ENCODE measurements around the gene TAF1B.

The TAF1B gene

DNA sequence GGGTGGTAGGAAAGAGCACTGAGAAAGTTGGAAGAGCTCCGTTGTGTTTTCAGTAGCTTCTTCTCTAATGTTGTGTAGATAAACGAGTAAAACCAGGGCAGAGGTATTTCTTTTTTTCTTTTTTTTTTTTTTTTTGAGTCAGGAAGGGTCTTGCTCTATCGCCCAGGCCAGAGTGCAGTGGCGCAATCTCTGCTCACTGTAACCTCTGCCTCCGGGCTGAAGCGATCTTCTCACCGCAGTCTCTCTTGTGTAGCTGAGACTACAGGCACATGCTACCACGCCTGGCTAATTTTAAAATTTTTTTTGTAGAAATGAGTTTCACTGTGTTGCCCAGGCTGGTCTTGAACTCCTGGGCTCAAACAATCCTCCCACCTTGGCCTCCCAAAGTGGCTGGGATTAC, 114.8 kb downstream of the TAF1B start:
- Histone ChIP-seq H3K9me2 (ENCODE audit: low read depth, low read length) (no peaks in the 10 kb centered on the region), H3K4me2 (ENCODE audit: low read length) (no peak overlapping the region), H3F3A (ENCODE audit: insufficient read depth, low read length) (no peaks in the 10 kb centered on the region), H3K27ac (ENCODE audit: low read depth, low read length, poor library complexity, severe bottlenecking) (no peak overlapping the region), H3K4me1 (ENCODE audit: insufficient read depth, low read length, severe bottlenecking) (peaks cover 2% of the 10 kb centered on the region), H3K9me3 (ENCODE audit: low read length) (no peaks in the 10 kb centered on the region), H3K4me3 (ENCODE audit: low read depth, low read length, poor library complexity, severe bottlenecking) (no peak overlapping the region), H3K36me3 (ENCODE audit: insufficient read depth, low read length) (0 out of 2 replicates have a peak, but pooled peaks cover 6% of the 10 kb centered on the region), H3K9ac (ENCODE audit: low read length) (no peak overlapping the region), H2AFZ (ENCODE audit: low read length) (no peak overlapping the region), H3K27me3 (ENCODE audit: insufficient read depth, low read length) (no peaks in the 10 kb centered on the region), H4K20me1 (ENCODE audit: insufficient read depth, low read length) (no peaks in the 10 kb centered on the region), H3K79me2 (ENCODE audit: insufficient read depth, low read length) (no peaks in the 10 kb centered on the region)
- TF ChIP-seq EZH2 (IDR thresholded peaks at IDR 0.05; ENCODE audit: borderline replicate concordance, low read length), result no peak
- TF ChIP-seq, protein P1, sequence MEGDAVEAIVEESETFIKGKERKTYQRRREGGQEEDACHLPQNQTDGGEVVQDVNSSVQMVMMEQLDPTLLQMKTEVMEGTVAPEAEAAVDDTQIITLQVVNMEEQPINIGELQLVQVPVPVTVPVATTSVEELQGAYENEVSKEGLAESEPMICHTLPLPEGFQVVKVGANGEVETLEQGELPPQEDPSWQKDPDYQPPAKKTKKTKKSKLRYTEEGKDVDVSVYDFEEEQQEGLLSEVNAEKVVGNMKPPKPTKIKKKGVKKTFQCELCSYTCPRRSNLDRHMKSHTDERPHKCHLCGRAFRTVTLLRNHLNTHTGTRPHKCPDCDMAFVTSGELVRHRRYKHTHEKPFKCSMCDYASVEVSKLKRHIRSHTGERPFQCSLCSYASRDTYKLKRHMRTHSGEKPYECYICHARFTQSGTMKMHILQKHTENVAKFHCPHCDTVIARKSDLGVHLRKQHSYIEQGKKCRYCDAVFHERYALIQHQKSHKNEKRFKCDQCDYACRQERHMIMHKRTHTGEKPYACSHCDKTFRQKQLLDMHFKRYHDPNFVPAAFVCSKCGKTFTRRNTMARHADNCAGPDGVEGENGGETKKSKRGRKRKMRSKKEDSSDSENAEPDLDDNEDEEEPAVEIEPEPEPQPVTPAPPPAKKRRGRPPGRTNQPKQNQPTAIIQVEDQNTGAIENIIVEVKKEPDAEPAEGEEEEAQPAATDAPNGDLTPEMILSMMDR (IDR thresholded peaks at IDR 0.05; ENCODE audit: low read length), result no peak

DNA sequence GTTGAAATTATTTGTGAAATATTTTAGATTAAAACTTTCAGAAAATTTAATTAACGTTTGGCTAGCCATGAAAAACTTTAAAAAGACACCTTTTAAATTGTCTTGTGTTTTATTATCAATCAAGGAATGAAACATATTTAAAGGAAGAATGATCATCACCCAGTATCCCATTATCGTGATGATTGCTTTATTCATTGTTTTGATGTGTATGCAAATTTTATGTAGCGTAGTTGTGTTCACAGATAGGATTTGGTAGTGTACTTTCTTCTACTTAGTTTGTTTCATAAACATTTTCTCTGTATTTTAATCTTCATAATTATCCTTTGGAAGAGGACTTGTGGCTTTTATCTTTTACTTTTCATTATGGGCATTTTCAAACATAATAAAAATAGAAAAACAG, 116.0 kb downstream of the TAF1B start:
- no peaks in the 10 kb centered on the region for H3K27me3 ChIP-seq (ENCODE audit: insufficient read depth, low read length)
- TF ChIP-seq, protein P1 (IDR thresholded peaks at IDR 0.05; ENCODE audit: low read length), result no peak
- no peak for TF ChIP-seq EZH2 (IDR thresholded peaks at IDR 0.05; ENCODE audit: borderline replicate concordance, low read length)
- no peak overlapping the region for H3K27ac ChIP-seq (ENCODE audit: low read depth, low read length, poor library complexity, severe bottlenecking)
- H3K79me2 ChIP-seq (ENCODE audit: insufficient read depth, low read length), result no peaks in the 10 kb centered on the region
- H3K9ac ChIP-seq (ENCODE audit: low read length), result no peak overlapping the region
- H3K4me3 ChIP-seq (ENCODE audit: low read depth, low read length, poor library complexity, severe bottlenecking), result no peak overlapping the region
- H3K36me3 ChIP-seq (ENCODE audit: insufficient read depth, low read length), result peaks cover 10% of the 10 kb centered on the region
- H2AFZ ChIP-seq (ENCODE audit: low read length), result no peak overlapping the region
- H3K4me2 ChIP-seq (ENCODE audit: low read length), result no peak overlapping the region
- no peaks in the 10 kb centered on the region for H4K20me1 ChIP-seq (ENCODE audit: insufficient read depth, low read length)
- H3K4me1 ChIP-seq (ENCODE audit: insufficient read depth, low read length, severe bottlenecking), result no peaks in the 10 kb centered on the region
- no peaks in the 10 kb centered on the region for H3K9me3 ChIP-seq (ENCODE audit: low read length)
- no peaks in the 10 kb centered on the region for H3K9me2 ChIP-seq (ENCODE audit: low read depth, low read length)
- H3F3A ChIP-seq (ENCODE audit: insufficient read depth, low read length), result no peaks in the 10 kb centered on the region

DNA sequence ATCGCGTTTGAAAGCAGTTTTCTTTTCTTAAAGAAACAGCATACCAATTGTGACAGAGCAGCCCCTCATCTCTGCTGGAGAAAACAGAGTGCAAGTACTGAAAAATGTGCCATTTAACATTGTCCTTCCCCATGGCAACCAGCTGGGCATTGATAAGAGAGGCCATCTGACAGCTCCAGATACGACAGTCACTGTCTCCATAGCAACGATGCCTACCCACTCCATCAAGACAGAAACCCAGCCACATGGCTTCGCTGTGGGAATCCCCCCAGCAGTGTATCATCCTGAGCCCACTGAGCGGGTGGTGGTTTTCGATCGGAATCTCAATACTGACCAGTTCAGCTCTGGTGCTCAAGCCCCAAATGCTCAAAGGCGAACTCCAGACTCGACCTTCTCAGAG, 117.7 kb downstream of the TAF1B start:
- H3K9me2 ChIP-seq (ENCODE audit: low read depth, low read length), result no peaks in the 10 kb centered on the region
- H3K27me3 ChIP-seq (ENCODE audit: insufficient read depth, low read length), result no peaks in the 10 kb centered on the region
- peaks cover 19% of the 10 kb centered on the region for H3K36me3 ChIP-seq (ENCODE audit: insufficient read depth, low read length)
- H3K4me2 ChIP-seq (ENCODE audit: low read length), result no peak overlapping the region
- H3K9ac ChIP-seq (ENCODE audit: low read length), result no peak overlapping the region
- no peaks in the 10 kb centered on the region for H3F3A ChIP-seq (ENCODE audit: insufficient read depth, low read length)
- no peak overlapping the region for H2AFZ ChIP-seq (ENCODE audit: low read length)
- H4K20me1 ChIP-seq (ENCODE audit: insufficient read depth, low read length), result no peaks in the 10 kb centered on the region
- no peak overlapping the region for H3K4me3 ChIP-seq (ENCODE audit: low read depth, low read length, poor library complexity, severe bottlenecking)
- H3K9me3 ChIP-seq (ENCODE audit: low read length), result no peaks in the 10 kb centered on the region
- H3K79me2 ChIP-seq (ENCODE audit: insufficient read depth, low read length), result no peaks in the 10 kb centered on the region
- no peak overlapping the region for H3K27ac ChIP-seq (ENCODE audit: low read depth, low read length, poor library complexity, severe bottlenecking)
- TF ChIP-seq, protein P1 (IDR thresholded peaks at IDR 0.05; ENCODE audit: low read length), result no peak
- no peak for TF ChIP-seq EZH2 (IDR thresholded peaks at IDR 0.05; ENCODE audit: borderline replicate concordance, low read length)
- H3K4me1 ChIP-seq (ENCODE audit: insufficient read depth, low read length, severe bottlenecking), result peaks cover 6% of the 10 kb centered on the region

Data from OCI-LY1 (cell line).